Right lobe of liver (tissue), 4 donors: Measurements from ENCODE around the gene RBM22.

ENCODE experiments used
- POLR2A ChIP-seq: fragments of 450-650 bp; IDR thresholded peaks from one replicate; pipeline ENCODE4 v1.6.1; 2017; ENCODE audit warnings: antibody characterized with exemption, mild to moderate bottlenecking
- TF ChIP-seq, protein P1 (sequence below), 4 donors: fragments of 200-600 bp in 3 of 4; fragments of 450-650 bp in 1 of 4; IDR thresholded peaks; one replicate each; pipeline versions ENCODE4 v1.5.1 to v1.8.0; 2016 to 2022; ENCODE audit warnings: antibody characterized with exemption in 4 of 4, mild to moderate bottlenecking in 2 of 4
- donor health status: DM: no; HTN: no; CAD: no.
- donor health status: DM: no; HTN: no; CAD: no.
- donor health status: DM: no; HTN: yes; CAD: no.

DNA sequence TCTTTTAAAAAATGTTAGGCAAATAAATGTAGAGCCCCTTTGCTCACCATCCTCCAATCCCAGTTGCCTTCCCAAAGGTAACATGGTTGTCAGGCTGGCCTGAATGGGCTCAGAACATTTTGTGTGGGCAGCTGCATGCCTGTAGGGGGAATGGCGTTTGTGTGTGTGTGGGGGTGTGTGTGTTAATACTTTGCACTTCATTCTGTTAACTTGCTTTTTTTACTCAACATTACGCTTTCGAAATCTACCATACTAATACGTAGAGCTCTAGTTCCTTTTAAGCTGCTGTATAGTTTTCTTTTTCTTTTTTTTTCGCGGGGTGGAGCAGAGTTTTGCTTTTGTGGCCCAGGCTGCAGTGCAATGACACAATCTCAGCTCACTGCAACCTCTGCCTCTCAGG lies 25.8 kb downstream of the RBM22 start:
- TF ChIP-seq POLR2A = no peak
- TF ChIP-seq, protein P1, sequence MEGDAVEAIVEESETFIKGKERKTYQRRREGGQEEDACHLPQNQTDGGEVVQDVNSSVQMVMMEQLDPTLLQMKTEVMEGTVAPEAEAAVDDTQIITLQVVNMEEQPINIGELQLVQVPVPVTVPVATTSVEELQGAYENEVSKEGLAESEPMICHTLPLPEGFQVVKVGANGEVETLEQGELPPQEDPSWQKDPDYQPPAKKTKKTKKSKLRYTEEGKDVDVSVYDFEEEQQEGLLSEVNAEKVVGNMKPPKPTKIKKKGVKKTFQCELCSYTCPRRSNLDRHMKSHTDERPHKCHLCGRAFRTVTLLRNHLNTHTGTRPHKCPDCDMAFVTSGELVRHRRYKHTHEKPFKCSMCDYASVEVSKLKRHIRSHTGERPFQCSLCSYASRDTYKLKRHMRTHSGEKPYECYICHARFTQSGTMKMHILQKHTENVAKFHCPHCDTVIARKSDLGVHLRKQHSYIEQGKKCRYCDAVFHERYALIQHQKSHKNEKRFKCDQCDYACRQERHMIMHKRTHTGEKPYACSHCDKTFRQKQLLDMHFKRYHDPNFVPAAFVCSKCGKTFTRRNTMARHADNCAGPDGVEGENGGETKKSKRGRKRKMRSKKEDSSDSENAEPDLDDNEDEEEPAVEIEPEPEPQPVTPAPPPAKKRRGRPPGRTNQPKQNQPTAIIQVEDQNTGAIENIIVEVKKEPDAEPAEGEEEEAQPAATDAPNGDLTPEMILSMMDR (IDR thresholded peaks at IDR 0.05) = no peak
